Upper lobe of left lung (tissue), 4 donors: ENCODE measurements around the gene FAT1.

ENCODE experiments used
- CTCF ChIP-seq, 6 experiments: fragments of 450-650 bp in 4 of 6; fragments of 200-600 bp in 2 of 6; sonication (generic) in 2 of 6; IDR thresholded peaks; one replicate each; pipeline ENCODE4 v1.5.1; 2016 to 2019; ENCODE audit warnings: antibody characterized with exemption in 6 of 6
- POLR2A ChIP-seq, 4 donors: fragments of 450-650 bp; IDR thresholded peaks; one replicate each; pipeline ENCODE4 v1.5.1; 2016 to 2017; ENCODE audit warnings: antibody characterized with exemption in 4 of 4, mild to moderate bottlenecking in 2 of 4

GRCh38 chr4:186644737-186645261 is 78.9 kb downstream of the FAT1 start:
- TF ChIP-seq CTCF (IDR thresholded peaks at IDR 0.05) (no peak), POLR2A (IDR thresholded peaks at IDR 0.05) (no peak)
